GM12865 (cell line): ENCODE data around the gene RANBP3.

Experiments used
- DNase-seq: peaks from one replicate; pipeline ENCODE4 v3.0.0; 2010; ENCODE audit warnings: low read depth
- H3K4me3 ChIP-seq: 2 replicates; pipeline ENCODE4 v1.5.1; 2011; ENCODE audit warnings: mild to moderate bottlenecking, low read depth, low read length, control low read depth
- TF ChIP-seq, protein P1 (sequence below): IDR thresholded peaks from 2 replicates; pipeline ENCODE4 v1.5.1; 2011; ENCODE audit warnings: low read length, control low read depth, low read depth, inconsistent platforms; ENCODE audit not compliant: insufficient read depth; ENCODE audit errors: missing control alignments

RANBP3 gene

DNA sequence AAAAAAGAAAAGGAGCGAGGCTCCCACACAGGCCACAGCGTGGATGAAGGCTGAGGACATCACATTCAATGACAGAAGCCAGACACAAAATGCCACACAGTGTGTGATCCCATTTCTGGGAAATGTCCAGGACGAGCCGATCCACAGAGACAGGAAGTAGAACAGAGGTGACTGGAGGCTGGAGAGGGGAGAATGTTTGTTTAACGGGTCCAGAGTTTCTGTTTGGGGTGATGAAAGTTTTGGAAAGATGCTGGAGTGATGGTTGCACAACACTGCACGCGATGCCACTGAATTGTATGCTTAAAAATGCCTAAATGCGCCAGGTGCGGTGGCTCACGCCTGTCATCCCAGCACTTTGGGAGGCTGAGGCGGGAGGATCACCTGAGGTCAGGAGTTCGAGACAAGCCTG lies 107.0 kb downstream of the RANBP3 start:
- no peak for DNase-seq
- no peak overlapping the region for H3K4me3 ChIP-seq
- TF ChIP-seq, protein P1, sequence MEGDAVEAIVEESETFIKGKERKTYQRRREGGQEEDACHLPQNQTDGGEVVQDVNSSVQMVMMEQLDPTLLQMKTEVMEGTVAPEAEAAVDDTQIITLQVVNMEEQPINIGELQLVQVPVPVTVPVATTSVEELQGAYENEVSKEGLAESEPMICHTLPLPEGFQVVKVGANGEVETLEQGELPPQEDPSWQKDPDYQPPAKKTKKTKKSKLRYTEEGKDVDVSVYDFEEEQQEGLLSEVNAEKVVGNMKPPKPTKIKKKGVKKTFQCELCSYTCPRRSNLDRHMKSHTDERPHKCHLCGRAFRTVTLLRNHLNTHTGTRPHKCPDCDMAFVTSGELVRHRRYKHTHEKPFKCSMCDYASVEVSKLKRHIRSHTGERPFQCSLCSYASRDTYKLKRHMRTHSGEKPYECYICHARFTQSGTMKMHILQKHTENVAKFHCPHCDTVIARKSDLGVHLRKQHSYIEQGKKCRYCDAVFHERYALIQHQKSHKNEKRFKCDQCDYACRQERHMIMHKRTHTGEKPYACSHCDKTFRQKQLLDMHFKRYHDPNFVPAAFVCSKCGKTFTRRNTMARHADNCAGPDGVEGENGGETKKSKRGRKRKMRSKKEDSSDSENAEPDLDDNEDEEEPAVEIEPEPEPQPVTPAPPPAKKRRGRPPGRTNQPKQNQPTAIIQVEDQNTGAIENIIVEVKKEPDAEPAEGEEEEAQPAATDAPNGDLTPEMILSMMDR: no peak

DNA sequence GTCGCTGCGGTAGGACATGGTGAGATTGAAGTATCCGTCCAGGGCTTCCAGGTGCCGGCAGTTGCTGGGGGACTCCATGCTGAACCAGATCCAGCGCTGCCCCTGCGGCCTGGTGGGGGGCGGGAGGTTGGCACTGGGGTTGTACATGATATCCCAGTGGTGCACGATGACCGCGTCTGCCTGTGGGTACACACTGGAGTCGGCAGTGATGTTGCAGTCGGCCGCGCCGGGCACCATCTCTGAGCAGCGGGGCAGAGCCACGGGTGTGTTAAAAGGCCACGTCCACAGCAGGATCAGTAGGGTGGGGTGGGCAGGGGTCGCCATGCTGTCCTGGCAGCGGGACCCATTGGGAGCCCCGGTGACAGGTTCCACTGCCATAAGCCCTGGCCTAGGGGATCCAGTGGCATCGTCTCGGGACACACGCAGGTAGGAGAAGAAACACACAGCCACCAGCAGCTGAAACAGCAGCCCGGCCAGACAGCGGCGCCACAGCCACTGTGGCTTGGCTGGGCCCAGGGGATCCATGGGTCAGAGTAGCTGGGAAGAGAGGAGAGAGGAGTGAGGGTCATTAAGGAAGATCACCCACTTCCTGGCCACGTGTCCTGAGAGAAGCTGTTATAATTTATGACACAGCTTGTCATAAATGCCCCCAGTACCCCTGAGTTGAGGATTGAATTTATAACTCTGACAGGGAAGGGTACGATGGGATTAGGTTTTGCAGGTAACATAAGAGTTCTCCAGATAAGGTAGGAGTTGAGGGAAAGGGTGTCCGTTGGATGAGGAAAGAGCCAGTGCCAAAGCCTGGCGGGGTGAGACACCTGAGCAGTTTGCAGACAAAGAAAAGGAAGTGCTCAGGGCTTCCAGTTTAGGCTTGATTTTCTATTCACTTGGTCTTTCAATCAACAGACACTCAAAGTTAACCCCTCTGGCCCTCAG lies 110.5 kb downstream of the RANBP3 start:
- no peak overlapping the region for H3K4me3 ChIP-seq
- TF ChIP-seq, protein P1: no peak
- no peak for DNase-seq
